Activated CD4-positive, alpha-beta T cell treated with anti-CD3 and anti-CD28 coated beads, Interleukin-2, amount 50 U/mL, for 16 hours (primary cell): Measurements from ENCODE around the gene CAMTA1.

ENCODE experiments used
- DNase-seq: peaks from one replicate; pipeline ENCODE4 v3.0.0-alpha.2; 2020

Gene CAMTA1

DNA sequence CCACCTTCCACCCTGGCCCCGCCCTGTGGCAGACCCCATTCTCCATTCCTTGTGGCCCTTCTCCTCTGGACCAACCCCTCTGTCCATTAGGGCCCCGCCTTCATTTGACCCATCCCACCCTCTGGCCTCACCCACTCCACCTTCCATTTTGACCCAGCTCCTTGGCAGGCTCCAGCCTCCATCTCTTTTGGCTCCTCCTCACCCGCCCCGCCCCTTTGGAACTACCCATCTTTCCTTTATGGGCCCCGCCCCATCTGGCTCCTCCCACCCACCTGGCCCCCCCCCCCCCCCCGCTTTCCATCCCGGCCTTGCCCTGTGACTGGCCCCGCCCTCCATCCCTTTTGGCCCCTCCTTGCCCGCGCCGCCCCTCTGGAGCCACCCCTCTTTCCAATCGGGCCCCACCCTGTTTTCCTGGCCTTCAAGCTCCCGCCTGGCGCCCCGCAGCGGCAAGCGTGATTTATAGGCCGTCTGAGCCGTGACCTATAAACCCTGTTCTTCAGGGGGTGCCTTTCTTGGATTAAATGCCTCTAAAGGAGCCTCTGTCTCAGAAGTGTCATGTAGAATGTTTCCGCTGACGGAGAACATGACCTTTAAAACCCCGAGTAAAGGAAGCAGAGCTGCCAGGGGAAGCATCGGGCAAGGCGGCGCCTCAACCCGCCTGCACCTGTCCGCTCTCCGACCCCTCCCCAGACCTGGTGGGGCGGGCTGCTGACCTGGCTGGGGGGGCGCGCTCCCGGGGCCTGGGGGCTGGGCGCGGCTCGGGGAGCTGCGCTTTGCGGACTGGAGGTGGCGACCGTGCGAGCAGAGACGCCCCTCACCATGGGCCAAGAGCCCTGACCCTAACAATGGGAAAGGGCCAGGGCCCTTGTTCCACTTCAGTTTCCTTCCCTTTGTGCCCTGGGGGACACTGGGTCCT is 178.0 kb downstream of the CAMTA1 start:
- peak; percentile 47 for DNase-seq

- DNase-seq: no peak
Measured at GRCh38 chr1:6963912-6964307, 178.7 kb downstream of the CAMTA1 start.

DNA sequence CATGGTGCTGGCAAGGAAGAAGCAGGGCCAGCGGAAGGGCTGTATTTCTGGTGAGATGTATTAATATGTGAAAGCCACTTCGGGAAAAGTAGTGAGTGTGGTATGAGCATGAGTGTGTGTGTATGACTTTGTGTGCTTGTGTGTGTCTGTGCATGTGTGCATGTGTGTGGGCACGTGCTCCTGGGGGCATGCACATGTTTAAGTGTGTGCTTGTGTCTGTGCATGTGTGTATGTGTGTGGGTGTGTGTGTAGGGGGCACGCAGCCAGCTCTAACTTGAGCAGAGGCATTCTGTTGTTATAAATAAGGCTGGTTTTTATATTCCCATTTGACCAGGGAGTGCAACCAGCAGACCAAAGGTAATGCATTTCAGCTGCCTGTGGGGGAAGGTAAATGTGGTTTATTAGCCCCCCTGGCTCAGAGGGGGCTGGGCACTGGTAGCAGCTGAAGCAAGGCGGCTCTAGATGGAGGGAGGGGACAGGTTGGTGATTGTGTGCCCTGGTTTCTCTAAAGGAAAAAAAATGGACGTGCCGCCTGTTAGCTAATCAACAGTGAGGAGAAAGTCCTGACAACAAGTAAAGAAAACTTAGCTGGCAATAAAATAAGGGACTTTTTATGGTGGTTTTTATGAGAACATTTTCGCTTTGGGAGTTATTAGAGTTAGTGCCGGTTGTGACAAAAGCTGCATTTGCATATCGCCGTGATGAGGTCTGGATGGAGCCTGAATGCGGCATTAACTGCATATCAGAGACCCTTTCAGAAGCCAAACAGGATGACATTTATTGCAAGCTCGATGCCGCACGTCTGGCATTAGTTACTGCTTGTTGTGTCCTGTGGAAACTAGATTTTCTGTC is 180.1 kb downstream of the CAMTA1 start:
- DNase-seq: no peak

DNA sequence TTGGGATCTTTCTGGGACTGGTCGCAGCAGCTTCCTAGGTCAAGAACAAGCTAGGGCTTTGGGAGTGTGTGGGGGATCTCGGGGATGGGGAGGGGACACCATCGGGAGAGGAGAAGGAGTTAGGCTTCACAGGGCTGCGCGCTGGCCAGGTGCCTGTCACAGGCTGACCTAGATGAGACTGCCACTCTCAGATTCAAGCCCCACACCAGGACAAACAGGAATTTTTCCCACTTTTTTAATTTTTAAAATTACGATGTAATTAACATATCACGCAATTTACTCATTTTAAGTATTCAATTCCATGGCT is 180.6 kb downstream of the CAMTA1 start:
- DNase-seq: no peak

DNA sequence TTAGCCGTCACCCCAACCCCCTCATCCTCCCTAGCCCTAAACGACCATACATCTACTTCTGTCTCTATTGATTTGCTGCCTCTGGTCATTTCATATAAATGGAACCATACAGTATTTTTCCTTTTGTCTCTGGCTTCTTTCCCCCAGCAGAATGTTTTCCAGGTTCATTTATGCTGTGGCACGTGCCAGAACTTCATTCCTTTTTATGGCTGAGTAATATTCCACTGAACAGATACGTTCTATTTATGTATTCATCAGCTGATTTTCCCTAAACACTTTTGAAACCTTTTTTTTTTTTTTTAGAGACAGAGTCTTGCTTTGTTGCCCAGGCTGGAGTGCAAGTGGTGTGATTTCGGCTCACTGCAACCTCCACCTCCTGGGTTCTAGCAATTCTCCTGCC is 181.1 kb downstream of the CAMTA1 start:
- no peak for DNase-seq

GRCh38 chr1:6967431-6968111 is 182.3 kb downstream of the CAMTA1 start:
- no peak for DNase-seq

- peak; percentile 12 for DNase-seq
Measured at GRCh38 chr1:6969106-6969505, 183.9 kb downstream of the CAMTA1 start.

- no peak for DNase-seq
Measured at GRCh38 chr1:6969762-6970161, 184.5 kb downstream of the CAMTA1 start.

- no peak for DNase-seq
Measured at GRCh38 chr1:6970221-6970620, 185.0 kb downstream of the CAMTA1 start.

- no peak for DNase-seq
Measured at GRCh38 chr1:6971048-6971447, 185.8 kb downstream of the CAMTA1 start.

DNA sequence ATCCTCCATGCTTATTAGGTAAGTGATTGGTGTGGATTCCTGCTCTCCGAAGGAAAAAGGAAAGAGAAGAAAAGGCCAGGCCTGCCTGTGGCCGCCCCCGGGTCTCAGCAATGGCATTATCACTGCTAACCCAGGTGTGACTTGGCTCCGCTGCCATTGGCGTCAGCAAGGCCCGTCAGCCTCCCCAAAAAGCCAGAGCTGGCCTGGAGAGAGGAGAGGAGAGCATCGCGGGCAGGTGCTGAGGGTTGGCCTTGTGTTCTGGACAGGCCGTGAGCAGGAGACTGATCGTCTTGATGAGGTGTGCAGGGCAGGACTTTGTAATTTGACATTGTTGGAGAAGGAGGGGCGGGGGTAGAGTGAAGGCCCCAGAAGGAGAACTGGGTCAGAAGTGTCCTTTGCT is 186.4 kb downstream of the CAMTA1 start:
- no peak for DNase-seq

- no peak for DNase-seq
Measured at GRCh38 chr1:6972399-6972798, 187.1 kb downstream of the CAMTA1 start.

DNA sequence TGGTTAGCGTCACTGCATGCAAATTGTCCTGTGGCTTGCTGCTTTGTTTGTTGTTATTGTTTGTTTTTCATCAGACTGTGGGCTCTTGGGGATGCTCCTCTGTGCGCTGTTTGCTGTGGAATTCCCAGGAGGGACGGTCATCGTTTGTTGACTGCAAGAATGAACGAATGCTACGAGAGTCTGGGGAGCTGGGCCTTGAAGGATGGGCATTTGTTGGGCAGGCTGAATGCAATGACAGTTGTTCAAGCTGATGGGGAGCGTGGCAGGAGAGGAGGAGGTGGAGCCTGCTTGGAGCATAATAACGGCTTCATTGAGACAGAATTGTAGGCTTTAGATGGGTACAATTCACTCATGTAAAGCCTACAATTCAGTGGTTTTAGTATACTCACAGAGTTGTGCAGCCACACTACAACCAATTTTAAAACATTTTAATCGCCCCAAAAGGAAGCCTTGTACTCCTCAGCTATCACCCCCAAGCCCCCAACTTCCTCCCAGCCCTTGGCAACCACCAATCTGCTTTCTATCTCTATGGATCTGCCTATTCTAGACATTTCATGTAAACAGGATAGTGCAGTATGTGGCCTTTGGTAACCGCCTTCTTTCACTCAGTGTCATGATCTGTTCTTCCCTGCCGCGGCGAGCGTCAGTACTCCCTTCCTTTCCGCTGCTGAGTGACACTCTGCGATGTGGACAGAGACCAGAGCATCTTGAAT is 190.2 kb downstream of the CAMTA1 start:
- no peak for DNase-seq

- DNase-seq: no peak
Measured at GRCh38 chr1:6976044-6976375, 190.8 kb downstream of the CAMTA1 start.

- DNase-seq: no peak
Measured at GRCh38 chr1:6979003-6979613, 193.9 kb downstream of the CAMTA1 start.

DNA sequence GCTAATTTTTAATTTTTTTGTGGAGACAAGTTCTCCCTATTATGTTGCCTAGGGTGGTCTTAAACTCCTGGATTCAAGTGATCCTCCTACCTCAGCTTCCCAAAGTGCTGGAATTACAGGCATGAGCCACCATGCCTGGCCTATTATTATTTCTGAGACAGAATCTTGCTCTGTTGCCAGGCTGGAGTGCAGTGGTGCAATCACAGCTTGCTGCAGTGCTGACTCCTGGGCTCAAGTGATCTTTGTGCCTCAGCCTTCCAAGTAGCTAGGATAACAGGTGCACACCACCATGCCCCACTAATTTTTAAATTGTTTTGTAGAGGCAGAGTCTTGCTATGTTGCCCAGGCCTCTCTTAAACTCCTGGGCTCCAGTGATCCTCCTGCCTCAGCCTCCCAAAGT is 196.3 kb downstream of the CAMTA1 start:
- DNase-seq: no peak

DNA sequence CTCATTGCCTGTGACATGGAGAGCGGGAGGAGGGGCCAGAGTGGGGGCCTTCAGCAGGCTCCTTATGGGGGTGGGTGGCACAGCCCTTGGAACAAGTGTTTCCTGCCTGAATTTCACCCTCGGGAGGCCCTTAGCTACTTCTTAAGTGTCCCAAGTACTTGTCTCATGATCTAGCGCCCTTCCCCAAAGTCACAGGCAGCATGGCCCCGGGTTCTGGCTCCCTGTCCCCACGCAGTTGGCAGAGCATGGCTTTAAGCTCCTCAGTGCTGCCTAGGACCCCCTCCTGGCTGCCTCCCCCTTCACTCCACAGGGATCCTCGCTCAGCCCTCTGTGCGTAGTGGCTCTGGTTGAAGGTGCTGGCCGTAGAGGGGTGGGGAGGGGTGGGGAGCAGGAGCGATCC is 197.2 kb downstream of the CAMTA1 start:
- no peak for DNase-seq

- no peak for DNase-seq
Measured at GRCh38 chr1:6982860-6983259, 197.6 kb downstream of the CAMTA1 start.

DNA sequence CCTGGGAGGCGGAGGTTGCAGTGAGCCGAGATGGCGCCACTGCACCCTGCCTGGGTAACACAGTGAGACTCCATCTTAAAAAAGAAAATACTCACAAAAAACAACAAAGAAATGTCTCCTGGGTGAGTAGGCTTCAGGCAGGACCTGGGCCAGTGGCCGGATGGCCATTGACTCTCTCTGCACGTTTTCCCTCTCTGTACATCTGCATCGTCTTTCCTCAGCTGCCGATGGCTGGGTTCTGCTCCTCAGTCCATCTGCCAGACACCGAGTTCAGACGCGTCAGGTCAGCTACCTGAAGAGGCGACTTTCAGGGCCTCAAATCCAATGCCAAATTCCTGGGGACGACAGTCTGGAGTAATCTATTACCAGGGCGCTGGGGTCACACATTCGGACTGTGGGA is 199.3 kb downstream of the CAMTA1 start:
- no peak for DNase-seq

- no peak for DNase-seq
Measured at GRCh38 chr1:6984986-6985385, 199.7 kb downstream of the CAMTA1 start.

DNA sequence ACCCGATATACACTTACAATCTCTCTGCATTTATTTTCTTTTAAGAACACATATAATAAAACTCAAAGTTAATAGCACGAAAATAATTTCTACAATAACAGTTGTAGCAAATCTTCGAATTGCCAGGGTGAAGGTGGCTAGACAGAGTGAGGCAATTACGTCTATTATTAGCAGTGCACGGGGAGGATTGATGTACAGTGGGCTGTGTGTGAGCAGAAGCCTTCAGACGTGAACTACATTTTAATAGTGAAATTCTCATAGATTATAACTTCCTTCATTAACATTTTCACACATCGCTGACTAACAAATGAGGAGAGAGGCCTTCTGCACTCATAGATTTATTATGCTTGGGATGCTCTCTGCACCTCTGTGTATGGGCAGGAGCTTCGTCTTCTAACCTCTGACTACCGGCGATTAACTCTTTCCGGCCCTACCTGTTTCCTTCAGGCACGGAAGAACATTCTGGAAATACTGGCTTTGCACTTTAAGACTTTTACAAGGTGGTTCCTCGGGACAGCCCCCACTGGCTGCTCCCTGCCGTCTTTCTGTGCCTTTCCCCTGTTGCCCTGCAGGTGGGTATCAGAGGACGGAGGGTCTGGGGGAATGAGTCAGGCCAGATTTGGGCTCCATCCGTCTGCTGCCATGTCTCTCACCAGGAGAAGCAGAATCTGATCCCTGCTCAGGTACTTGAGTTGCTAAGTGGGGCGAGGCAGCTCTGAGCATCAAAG is 200.5 kb downstream of the CAMTA1 start:
- DNase-seq: no peak

DNA sequence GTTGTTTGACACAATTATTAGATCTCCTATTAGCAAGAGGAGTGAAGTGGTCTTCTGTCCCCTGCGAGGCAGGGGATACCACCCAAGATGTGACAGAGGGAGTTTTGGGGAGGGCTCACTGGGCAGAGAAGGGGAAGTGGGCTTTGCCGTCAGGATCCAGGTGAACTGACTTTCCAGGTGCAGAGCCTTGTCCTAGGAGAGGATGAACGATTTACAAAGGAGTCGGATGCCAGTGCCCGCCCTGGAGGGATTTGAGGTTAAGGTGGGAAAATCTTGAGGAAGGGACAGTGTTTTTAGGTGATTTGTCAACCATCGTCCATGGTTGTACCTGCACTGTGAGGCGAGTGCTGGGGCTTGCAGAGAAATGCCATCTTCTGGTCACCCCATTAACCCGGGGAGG is 201.0 kb downstream of the CAMTA1 start:
- DNase-seq: no peak
